Dermis microvascular lymphatic vessel endothelial cell (primary cell): Measurements from ENCODE around the gene TP73. TPM values are rescaled to one million over a fixed set of nuclear protein-coding genes. Genes with fewer than 3 reads are reported as not detected.

Experiments used
- DNase-seq, 2 donors: peaks; one replicate each; pipeline versions ENCODE4 v3.0.0 to v3.0.0-alpha.2; 2010; ENCODE audit warnings: low read depth in 2 of 2
- total RNA-seq: library from RNA; depleted of rRNA; stranded (reverse); fragments of >200 nt; gene quantifications from 2 replicates; pipeline ENCODE4 v1.2.1, GENCODE V29; 2014

TP73 gene
- total RNA-seq, 1 donor from 2014 or later = not detected

- no peak for DNase-seq
Observed at GRCh38 chr1:3761296-3762010, 109.1 kb downstream of the TP73 start.

DNA sequence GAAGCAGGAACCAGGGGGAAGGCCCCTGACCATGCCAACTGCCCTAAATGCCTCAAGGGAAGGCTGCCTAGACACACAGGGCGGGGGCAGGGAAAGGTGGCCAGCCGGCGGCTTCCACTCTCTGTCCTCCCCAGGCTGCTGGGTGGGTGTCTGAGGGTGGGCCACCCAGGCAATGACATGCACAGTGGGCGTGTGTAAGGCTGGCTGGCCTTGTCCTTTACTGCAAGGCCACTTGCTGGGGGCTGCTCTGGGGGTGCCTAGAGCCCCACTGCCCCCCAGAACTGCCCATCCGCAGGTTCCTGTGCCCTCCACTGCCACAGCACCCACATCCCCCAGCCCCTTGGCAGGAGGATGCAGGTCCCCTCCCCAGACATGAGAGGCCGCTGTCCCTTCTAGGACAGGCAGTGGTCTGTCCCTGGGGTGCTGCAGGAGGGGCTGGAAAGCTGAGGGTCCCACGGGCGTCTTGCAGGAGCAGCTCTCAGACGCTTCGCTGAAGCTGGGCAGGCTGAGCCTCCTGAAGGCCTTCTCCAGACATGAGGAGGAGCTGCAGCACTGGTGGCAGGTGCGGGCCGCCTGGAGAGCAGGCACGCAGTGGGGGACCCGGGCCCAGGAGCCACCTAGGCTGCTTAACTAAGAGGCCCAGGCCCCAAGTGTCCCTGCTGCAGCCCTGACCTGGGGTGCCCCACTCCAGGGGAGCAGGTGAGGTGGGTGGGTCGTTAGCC, 110.0 kb downstream of the TP73 start:
- no peak for DNase-seq

GRCh38 chr1:3762873-3763228, 110.5 kb downstream of the TP73 start:
- no peak for DNase-seq

DNA sequence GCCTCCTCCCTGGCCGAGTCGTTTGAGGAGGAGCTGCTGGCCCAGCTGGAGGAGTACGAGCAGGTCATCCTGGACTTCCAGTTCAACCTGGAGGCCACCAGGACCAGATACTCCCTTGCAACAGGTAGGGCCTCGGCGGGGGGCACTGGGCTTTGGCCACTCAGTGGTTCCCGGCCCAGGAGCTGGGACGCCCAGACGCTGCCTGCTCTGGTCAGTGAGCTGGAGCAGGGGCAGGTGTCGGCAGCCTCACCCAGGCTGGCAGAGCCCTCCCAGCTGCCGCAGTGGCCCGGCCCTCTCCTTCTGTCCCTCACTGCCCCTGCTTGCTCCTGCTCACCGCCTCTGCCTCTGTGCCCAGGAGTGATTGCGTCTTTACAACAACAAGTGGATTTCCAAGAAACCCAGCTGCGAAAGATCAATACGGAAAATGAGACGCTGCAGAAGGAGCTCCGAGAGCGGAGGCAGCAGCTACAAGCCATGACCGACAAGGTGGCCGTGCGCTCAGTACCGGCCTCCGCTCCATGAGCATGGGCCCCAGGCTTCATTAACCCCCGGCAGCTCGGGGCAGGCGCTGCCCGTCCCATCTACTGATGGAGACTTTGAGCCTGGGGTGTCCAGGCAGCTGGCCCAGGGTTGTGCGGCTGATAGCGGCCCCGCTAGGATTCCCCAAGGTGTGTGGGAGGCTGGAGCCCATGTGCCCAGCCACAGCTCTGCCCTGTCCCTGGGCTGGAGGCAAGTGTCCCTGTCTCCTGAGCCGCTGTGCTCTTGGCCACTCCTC, 111.2 kb downstream of the TP73 start:
- no peak for DNase-seq

DNA sequence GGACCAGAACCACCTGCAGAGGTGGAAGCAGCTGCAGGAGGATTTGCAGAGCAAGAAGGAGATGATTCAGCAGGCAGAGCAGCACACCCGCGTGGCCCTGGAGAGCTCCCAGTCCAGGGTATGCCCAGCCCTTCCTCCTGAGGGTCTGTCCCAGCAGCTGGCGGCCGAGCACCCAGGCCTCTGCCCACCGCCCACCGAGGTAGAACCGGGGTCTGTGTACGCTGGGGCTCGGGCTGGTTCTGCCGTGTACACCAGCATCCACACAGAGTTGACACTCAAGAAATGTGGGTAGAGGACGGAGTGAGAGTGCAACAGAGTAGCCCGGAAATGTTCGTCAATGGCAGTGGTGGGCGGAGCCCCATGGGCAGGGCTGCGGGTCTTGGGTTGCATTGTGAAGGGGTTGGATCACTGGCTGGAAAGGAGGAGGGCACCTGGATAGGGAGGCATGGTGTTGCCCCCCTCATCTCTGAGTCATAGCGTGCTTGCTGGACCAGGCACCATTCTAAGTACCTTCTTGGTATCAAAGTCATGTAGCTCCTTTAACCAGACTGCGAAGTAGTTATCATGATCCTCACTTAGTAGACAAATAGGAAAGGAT, 115.1 kb downstream of the TP73 start:
- no peak for DNase-seq

- no peak for DNase-seq
Observed at GRCh38 chr1:3768811-3769390, 116.6 kb downstream of the TP73 start.

DNA sequence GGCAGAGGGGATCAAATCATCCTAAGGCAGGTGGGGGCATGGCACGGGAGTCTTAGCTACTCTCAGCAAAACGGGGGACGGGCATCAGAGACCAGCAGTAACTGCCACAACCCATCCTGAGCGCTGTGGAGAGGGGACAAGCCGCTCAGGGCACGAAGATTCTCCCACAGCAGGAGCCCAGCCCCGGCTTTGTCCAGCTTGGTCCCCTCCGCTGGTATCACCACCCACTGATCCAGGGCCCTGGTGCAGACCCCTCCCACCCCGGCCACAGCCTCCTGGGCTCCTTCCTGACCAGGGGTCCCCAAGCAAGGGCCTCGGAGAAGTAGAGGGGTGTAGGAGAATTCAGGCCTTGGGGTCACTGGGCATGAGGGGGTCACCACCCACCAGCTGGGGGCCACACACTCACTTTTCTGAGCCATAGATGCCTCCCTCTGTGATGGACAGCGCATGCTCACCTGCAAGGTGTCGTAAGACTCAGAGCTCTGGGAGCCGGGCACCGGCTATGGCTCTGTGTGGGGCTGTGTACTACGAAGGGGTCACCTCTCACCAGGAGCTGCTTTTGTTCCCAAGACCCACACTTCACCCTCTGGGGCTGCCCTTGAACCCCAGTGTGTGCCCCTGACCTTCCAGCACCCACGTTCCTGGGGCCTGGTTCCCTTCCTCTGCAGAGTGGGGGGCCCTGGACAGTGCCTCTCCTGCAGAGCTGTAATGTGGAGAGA, 117.9 kb downstream of the TP73 start:
- DNase-seq = no peak

DNA sequence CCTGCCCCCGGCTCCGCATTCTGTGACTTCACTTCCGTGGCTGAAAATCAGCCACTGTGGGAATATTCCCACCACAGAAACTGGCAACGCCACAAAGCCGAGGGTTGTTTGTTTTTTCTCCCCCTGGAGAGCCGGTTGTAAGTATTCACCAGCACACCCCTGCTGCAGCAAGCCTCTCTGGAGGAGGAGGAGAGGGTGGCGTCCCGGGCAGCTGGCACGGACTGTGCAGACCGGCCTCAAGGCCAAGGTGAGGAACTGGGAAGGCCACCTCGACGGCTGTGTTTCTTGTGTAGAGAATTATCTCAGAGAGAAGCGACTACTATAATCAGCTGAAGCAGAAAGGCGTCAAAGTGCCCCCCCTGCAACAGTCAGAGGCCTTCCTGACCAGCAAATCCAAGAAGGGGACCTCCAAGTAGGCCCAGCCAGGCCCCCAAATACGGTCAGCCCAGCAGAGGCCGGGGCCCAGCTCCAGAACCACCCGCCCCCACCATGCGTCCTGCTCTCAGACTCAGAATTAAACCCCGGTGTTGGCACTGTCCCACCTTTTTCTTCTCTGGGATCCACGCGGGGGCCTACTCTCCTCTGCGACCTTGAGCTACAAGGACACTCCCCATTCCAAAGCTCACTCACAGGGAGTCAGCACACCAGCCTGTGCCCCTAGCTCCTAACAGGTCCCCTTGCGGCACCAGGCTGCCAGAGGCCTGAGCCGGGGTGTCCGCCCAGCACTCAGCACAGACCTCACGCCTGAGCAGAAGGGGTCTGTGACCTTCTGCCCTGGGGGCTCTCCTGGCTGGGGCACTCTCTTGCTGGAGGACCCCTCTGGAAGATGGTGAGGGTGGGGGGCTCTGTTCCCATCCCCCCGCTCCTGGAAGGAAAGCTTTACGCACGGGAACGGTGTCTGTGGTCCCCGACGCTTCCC, 119.1 kb downstream of the TP73 start:
- no peak for DNase-seq

DNA sequence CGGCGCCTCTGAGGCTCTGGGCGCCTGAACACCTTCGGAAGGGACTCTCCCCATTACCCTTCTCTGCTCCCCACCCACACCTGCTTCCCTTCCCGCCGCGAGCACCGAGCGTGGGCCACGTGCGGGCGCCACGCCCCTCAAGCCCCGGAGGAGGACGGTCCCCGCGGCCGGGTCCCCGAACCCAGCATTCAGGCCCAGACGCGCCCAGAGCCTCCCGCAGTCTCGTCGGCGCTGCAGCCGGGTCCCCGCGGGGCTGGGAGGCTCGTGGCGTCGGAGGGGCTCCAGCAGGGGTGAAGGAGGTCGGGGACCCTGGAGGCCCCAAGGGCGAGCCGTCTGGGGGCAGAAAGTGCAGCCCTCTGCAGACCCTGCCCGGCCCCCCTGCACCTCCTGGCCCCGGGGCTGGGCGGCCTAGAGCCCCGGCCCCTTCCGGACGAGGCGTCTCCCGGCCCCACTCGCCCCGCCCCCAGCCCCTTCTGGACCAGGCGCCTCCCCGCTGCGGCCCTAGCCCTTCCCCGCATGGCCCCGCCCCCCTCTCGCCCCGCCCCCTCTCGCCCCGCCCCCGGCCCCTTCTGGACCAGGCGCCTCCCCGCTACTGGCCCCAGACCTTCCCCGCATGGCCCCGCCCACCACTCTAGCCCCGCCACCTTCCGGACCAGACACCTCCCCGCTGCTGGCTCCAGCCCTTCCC, 119.9 kb downstream of the TP73 start:
- peak; percentile 38 to 80 for DNase-seq

DNA sequence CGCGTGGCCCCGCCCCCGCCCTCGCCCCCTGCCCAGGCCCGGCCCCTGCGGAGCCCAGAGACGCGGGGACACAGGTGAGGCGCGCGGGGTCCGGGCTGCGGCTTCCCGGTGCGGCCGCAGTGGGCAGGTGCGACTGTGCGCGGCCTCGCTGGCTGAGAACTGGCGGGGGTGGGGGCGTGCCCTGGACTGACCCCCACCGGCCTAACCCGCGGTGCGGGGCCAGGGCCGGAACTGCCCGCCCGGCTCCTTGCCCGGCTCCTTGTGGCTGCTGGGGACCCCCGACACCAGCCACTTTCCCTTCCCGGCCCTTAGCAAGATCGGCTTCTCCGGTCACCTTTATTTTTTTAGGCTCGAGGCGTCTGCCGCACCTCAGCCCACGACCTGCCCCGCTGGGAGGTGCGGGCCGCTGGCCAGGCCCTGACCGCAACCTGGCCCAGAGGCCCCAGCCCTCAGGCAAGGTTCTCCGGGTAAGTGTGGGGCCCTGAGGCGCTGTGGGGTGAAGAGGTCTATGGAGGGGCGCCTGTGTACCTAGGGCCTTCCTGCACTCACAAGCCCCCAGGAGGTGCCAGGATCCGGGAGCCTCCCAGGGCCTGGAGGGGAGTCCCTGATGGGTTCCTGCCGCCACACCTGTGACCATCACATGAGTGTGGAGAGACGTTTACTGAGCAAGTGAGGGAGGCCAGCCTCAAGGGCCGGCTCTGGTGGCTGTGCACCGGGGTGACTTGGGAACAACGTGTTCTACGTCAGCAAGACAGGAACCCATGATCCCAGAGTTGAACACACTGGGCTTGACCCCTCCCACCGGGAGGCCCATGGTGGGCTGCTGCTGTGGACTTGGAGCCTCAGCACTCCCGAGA, 120.6 kb downstream of the TP73 start, which contains the start of gene SMIM1:
Gene SMIM1 (plus strand): TSS at position 35 of the 857 bp plus-strand sequence. CDS start 2,625 bp downstream, outside the sequence.
- no peak for DNase-seq

GRCh38 chr1:3773572-3774275, 121.4 kb downstream of the TP73 start:
- no peak for DNase-seq

DNA sequence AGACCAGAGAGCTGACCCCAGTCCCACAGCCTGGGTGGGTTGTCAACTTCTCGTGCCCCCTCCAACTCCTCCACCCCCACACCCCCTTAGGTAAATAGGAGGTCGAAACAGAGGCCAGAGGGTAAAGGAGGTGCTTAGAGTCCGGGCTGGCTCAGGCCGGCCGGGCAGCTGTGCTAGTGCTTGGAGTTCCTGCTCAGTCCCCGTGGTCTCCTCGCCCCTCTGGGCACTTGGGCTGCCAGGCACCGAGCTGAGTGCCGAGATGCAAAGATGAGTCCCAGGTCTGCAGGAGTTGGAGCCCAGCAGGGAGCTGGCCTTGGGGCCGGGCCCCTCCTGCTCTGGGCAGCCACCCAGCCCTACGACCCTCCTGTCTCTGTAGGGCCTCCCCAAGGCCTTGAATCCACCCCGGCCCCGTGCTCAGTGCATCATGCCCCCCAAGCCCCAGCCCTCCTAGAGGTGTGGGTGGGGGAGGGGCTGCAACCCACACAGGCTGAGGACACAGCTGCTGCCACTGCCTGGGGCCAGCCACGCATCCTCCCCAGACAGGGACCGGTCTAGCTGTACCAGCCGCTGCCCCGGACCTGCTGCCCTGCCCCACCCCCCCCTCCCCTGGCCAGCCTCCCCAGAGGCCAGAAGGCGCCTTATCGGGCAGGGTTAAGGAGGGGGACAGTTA, 122.1 kb downstream of the TP73 start:
- DNase-seq = no peak

DNA sequence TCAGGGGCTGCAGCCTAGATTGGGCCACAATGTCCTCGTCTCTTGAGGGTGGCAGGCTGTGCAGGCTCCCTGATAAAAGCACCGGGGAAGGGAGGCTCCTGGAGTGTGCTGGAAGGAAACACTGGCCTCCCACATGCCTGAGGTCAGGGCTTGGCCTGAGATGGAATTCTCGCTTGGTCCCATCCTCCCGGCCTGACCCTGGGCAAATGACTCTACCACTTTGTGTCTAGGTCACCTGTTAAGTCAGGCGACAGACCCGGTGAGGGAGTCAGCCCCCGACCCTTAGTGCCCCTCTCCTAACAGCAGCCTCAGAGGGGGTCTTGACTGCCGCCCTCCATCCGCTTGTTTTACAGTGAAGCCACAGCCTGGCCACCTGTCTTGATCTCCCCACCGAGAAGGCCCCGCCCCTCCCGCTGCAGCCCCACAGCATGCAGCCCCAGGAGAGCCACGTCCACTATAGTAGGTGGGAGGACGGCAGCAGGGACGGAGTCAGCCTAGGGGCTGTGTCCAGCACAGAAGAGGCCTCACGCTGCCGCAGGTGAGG, 122.7 kb downstream of the TP73 start:
- no peak for DNase-seq

- peak in 1 of 2 donors; percentile 45 for DNase-seq
Observed at GRCh38 chr1:3775490-3776230, 123.3 kb downstream of the TP73 start.

- no peak for DNase-seq
Observed at GRCh38 chr1:3776231-3776961, 124.1 kb downstream of the TP73 start.
